NCI-H82 (cell line): Measurements from ENCODE around the gene KRTAP10-4.

Experiments used
- DNase-seq: peaks from one replicate; lab custom pipeline; 2025; lab: John Stamatoyannopoulos, UW

KRTAP10-4 gene

DNA sequence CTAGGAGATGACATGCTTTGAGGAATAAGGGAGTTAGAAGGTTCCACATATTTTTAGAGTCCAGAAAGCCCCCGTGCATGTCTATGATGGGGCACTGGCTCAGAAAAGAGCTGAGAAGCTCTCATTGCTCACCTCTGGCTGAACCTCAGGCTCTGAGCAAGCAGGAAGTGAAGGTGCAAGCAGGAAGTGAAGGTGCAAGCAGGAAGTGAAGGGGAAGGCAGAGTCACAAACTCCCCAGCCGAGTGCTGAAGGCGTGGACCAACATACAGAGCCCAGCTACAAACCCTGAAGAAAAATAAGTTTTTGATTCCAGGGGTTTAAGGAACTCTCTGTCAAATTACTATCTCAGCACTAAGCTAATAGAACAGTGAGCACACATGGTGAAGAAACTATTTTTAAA lies 45.4 kb downstream of the KRTAP10-4 start:
- DNase-seq: no peak

DNA sequence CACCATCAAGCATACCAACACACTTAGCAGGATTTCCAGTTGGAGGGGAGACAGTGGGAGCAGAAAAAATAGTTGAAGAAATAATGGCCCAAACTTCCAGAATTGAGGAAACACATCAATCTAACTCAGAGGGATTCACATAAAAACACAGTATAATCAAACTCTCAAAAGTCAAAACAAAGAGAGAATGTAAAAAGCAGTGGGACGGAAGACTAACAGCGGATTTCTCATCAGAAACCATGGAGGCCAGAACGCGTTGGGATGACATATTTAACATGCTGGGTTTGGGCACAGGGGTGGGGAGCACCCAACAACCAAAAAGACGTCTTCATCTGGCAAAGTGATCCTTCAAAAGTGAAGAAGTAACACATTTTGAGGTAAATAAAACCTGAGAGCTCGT lies 46.4 kb downstream of the KRTAP10-4 start:
- DNase-seq: no peak

DNA sequence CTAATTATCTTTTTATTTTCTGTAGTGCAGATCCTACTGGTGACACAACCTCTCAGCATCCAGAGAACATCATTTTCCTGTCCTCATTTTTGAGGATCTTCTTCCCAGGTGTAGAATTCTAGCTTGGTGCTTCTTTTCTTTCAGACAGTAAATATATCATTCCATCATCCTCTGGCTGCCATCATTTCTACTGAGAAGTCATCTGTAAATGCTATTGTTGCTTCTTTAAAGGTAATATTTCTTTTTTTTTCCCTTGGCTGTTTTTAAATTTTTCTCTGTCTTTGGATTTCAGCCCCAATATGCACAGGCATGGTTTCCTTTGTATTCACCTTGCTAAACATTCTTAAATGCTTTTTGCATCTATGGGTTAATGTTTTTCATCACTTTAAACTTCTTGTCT lies 50.0 kb downstream of the KRTAP10-4 start:
- DNase-seq: no peak
